Breast epithelium (tissue), 3 donors: ENCODE data around the gene KCNG4.

Experiments
- POLR2AphosphoS5 ChIP-seq, 3 donors: sonication (generic); formaldehyde crosslinking; IDR thresholded peaks; one replicate each; pipeline ENCODE4 v1.6.1; 2017; ENCODE audit warnings: antibody characterized with exemption in 3 of 3
- TF ChIP-seq, protein P1 (sequence below), 3 donors: fragments of 450-650 bp; IDR thresholded peaks; one replicate each; pipeline ENCODE4 v1.5.1; 2016 to 2017; ENCODE audit warnings: antibody characterized with exemption in 3 of 3, mild to moderate bottlenecking in 3 of 3, moderate library complexity in 3 of 3

- TF ChIP-seq, protein P1, sequence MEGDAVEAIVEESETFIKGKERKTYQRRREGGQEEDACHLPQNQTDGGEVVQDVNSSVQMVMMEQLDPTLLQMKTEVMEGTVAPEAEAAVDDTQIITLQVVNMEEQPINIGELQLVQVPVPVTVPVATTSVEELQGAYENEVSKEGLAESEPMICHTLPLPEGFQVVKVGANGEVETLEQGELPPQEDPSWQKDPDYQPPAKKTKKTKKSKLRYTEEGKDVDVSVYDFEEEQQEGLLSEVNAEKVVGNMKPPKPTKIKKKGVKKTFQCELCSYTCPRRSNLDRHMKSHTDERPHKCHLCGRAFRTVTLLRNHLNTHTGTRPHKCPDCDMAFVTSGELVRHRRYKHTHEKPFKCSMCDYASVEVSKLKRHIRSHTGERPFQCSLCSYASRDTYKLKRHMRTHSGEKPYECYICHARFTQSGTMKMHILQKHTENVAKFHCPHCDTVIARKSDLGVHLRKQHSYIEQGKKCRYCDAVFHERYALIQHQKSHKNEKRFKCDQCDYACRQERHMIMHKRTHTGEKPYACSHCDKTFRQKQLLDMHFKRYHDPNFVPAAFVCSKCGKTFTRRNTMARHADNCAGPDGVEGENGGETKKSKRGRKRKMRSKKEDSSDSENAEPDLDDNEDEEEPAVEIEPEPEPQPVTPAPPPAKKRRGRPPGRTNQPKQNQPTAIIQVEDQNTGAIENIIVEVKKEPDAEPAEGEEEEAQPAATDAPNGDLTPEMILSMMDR (IDR thresholded peaks at IDR 0.05) = no peak
- TF ChIP-seq POLR2AphosphoS5 (IDR thresholded peaks at IDR 0.05) = no peak
Observed at GRCh38 chr16:84177741-84178073, 62.1 kb downstream of the KCNG4 start.
